GM21447 (cell line): ENCODE data around the gene MS4A8.
"Not testable (repeated sequence)": the region's sequence is repeated elsewhere in the genome, so short reads cannot be mapped to it uniquely, and the experiment has no call there.

ENCODE experiments used
- ATAC-seq: cut with Tn5 transposase; IDR thresholded peaks from one replicate; pipeline ENCODE4 v1.9.1; 2021; ENCODE audit not compliant: unreplicated experiment

MS4A8 gene, protein sequence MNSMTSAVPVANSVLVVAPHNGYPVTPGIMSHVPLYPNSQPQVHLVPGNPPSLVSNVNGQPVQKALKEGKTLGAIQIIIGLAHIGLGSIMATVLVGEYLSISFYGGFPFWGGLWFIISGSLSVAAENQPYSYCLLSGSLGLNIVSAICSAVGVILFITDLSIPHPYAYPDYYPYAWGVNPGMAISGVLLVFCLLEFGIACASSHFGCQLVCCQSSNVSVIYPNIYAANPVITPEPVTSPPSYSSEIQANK

DNA sequence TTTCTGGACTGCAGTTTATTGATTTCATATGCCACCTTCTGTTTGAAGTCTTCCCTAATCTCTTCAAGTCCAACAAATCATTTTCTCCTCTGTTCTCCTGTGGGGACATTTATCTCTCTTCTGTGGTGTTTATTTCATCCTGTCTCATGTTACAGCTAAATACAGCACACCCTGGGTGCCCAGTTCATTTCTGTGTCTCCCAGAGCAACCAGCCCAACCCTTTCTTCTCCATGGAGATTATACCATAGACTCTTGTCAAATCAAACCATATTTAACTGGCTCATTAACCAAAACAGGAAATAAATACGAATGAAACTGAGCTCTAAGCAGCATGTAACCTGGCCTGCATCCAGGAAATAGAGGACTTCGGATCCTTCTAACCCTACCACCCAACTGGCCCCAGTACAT, at the start of gene MS4A8:
Gene MS4A8 (plus strand): TSS at position 329 of the 408 bp plus-strand sequence. CDS start 1,249 bp downstream, outside the sequence.
- no peak for ATAC-seq

DNA sequence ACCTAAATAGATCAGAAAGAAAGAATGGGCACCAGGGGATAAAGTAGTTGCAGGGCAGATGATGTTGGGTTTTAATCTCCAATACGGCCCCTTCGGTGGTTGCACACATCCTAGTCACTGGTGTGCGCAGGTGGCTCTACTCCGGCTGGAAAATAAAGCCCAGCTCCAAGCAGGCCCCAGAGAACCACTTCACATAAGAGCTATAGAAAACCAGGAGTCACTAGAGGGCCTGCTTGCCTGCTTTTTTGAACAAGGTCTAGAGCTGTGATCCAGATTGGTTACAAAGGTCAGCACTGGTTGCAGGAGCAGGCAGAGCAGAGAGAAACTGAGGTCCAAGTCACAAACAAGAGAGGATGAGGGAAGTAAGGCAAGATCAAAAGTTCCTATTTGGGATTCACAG, 41.5 kb upstream of the MS4A8 start:
- ATAC-seq: no peak

DNA sequence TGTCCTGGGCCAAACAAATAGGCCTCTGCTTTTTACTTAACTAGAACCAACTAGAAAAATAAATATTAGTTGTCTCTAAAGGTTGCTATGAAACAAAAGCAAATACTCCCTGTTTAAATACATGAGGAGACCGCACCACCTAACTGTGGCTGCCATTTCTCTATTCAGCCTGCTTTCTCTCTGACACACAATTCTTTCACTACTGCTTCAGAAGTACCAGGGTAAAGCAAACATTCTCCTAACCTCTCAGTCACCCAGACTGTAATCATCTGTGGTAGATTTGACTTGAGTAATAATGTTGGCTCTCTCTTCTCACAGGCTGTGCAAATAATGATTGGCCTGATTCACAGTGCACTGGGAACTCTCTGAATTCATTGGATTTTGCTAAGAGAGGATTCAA, 41.0 kb upstream of the MS4A8 start:
- no peak for ATAC-seq

DNA sequence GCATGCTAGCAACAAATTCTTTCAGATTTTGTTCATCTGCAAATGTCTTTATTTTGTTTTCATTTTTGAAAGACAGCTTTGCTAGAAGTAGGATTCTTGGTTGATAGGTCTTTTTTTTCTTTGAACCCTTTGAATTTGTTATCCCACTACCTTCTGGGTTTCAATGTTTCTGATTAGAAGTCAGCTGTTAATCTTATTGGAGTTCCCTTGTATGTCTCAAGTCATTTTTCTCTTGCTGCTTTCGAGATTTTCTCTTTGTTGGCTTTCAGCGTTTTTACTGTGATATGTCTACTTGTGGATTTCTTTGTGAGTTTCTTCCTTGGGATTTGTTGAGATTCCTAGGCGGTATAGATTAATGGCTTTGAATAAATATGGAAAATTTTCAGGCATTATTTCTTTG, 27.2 kb upstream of the MS4A8 start:
- no peak for ATAC-seq

DNA sequence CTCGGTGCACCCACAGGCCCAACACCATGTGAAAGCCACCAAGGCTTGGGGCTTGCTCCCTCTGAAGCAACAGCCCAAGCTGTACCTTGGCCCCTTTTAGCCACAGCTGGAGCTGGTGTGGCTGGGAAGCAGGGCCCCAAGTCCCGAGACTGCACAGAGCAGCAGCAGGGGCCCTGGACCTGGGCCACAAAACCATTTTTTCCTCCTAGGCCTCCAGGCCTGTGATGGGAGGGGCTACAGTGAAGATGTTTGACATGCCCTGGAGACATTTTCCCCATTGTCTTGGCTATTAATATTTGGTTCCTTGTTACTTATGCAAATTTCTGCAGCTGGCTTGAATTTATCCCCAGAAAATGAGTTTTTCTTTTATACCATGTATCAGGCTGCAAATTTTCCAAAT, 21.2 kb upstream of the MS4A8 start:
- ATAC-seq: not testable (repeated sequence)

DNA sequence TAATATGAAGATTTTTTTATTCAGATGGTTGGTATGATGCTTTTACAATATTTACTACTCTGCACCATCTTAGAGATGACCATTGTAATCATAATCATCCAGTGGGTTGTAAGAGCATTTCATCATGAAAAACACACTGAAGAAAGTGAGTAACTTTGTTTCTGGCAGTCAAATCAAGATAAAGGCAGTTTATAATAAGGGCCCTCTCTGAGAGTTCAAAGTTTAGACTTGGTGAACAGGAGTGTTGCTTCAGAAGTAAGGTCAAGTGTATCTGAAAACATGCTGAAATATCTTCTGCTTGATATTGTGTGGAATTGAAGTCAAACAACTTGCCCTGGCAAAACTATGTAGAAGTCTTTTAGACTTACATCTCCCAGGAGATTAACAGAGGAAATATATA, 19.5 kb upstream of the MS4A8 start:
- ATAC-seq: no peak

DNA sequence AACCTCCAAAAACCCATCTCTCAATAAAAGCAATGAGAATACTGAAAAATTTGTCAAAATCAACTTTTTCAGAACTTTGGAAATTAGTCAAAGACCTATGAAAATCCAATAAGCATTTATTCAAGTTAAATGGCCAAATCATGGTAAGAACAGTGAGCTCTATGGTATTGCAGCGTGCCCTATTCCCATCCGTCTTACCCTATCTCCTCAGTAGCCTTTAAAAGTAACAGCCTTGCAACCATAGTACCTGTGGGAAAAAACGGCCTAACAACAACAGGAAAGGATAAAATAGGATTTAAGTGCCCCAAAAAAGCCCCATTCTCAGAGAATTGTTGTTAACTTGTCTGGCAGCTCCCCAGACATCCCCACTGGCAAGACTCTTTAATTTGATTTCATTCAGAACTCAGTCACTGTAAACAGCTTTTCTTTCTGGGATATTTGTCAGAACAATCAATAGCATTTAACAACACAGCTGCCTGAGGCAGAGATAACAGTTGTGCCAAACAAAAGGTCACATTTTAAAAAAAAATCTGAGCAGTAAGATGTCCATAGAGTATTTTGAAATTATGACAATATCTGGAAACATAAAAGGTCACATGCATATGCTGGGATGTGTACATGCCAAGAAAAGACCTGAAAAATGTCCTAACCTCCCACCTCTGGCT, 18.8 kb upstream of the MS4A8 start:
- ATAC-seq: no peak

DNA sequence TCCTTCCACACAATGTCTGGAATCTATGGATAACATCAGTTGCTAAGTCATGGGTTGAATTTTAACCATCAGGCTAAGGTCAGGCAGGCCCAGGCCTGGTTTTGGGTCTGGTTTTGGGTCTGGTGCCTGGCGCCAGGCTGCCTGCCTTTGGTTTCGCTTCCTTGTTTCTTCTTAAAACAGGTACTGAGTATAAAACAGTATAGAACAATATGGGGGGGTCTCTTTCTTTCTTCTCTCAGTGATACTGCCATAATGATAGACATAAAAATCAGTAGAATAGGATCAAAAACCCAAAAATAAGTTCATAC, 14.9 kb upstream of the MS4A8 start:
- peak; percentile 48 for ATAC-seq

DNA sequence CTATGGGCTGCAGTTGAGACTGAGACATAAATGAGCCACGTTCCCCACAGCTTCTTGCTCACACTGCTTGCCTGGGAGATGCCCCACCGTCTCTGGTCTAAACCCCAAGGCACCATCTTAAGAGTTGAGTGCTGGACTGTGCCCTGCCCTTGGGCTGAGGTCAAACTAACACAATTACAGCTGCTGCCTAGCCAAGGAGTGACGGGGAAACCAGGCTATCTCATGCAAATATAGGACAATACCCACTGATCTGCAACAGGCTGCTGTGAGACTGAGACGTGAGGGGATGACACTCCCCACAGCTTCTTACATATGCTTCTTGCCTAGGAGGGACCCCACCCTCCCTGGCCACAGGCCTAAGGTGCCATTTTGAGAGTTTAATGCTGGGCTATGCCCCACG, 7.8 kb upstream of the MS4A8 start:
- ATAC-seq: no peak

DNA sequence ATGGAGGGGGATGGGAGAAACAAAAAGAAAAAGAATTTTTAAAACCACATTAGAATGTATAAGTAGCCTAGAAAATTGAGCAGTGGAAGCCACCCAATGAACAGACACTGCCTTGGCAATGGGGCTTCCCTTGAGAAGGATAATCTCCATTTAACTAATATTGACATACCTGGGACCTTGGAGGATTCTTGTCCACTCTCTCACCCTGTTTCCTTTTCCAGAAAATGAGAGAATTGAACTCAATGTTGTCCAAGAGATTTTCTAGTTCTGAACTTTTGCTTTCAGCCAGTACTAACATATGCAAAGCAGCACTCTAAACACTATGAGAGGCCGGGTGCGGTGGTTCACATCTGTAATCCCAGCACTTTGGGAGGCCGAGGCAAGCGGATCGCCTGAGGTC, 524 bp downstream of the MS4A8 start:
- ATAC-seq: no peak

DNA sequence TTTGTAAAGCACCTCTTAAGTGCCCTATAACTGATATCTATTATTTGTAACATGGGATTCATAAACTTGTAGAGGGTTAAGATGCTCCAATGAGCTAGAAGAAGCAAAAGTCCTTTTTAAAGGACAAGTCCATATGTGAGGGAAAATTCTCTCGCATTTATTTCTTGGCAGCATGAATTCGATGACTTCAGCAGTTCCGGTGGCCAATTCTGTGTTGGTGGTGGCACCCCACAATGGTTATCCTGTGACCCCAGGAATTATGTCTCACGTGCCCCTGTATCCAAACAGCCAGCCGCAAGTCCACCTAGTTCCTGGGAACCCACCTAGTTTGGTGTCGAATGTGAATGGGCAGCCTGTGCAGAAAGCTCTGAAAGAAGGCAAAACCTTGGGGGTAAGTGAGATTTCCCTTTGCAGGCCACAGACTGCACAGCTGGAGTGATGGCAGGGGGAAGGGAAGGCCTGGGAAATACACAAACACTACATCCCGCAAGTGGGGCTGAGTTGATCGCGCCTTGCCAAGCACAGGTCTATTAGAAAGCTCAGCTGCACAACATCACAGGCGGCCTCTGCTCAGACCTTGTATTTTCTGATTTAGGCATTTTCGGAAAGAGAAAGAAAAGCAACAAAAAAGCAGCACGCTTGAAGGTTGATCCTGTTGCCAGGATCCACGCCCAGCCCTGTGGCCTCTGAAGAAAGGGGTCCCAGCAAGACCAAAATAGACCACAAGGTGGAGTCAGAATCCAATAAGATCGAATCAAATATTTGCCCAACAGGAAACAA, 1.5 kb downstream of the MS4A8 start:
- ATAC-seq: no peak

DNA sequence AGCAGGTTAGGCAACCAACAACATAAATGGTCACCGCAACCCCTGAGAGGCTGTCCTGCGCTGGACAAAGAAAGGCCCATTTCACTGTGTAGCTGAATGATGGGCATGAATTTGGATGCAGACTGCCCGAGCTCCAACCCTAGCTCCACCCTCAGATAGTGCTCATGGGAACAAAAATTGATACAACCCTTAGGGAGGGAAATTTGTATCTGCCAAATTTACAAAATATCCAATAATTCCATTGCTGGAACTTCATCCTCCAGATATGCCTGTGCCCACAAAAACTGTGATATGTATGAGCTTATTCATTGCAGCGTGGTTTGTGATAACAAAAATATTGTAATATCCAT, 2.0 kb downstream of the MS4A8 start:
- ATAC-seq: no peak

DNA sequence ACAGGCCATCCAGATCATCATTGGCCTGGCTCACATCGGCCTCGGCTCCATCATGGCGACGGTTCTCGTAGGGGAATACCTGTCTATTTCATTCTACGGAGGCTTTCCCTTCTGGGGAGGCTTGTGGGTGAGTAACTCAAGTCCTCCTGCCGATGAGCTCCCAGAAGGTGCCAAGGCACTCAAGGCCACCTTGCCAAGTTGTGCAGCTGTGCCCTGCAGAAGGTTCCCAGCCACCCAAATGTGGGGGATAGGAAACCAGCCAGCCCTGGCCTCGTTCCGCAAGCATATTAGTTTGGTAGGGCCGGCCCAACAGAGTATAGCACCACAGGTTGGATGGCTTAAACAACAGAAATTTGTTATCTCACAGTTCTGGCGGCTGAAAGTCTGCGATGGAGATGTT, 4.0 kb downstream of the MS4A8 start:
- no peak for ATAC-seq

DNA sequence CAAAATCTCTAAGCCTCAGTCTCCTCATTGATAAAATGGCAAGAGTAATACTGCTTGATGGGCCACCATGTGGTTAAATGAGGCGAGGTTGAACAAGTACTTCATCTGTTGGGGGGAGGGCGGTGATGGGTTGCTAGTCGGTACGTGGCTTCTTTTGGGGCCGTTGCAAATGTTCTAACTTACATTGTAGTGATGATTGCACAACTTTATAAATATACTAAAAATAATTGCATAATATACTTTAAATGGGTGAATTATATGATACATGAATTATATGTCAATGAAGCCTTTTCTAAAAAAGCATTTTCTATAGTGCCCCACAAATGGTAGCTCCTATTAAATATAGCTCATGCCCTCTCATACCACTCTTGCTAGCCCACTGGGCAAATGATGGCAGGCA, 6.5 kb downstream of the MS4A8 start:
- no peak for ATAC-seq

DNA sequence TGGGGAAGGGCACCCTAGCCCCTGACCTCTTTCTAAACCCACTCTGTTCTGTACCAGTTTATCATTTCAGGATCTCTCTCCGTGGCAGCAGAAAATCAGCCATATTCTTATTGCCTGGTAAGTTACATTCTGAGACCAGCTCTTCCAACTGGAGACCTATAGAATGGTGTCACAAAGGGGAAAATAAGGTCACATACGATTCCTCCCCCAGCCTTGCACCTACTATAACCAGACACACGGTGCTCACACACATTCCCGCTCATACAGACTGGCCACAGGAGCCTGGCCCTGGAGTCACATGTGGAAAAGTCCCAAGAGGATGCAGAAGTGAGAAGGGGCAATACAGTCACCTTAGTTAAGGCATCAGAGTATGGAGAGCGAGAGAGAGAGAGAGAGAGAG, 7.5 kb downstream of the MS4A8 start:
- ATAC-seq: no peak

DNA sequence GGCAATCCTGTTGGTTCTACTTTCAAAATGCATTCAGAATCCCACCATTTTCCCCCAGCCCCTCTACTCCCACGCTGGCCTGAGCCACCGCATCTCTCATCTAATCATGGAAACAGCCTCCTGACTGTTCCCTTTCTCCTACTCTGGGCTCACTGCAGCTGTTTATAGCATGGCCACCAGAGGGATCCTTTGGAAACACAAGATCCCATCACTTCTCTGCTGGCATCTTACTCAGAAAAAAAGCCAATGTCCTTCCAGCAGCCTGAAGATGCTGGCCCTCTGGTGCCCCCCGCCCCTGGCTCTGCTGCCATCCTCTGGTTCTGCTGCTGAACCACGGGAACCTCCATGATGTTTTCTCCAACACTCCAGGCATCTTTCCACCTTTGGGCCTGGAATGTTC, 11.1 kb downstream of the MS4A8 start:
- no peak for ATAC-seq

DNA sequence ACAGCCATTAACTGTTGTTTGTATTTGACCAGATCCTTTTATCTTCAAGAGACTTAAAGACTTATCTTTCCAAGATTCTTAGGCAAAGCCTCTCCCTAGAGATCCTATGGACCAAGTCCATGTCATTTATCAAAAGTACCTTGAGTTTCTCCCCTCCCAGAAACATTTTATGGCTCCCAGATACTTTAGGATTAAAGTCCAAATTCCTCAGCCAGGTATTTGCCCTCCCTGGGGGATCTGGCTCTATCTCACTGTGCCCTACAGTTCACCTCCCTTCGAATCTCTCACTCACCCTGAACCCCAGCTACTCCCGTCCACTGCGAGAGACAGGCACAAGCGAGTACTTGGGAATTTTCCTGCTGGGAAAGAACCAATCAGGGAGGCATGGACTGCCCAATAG, 11.9 kb downstream of the MS4A8 start:
- ATAC-seq: no peak

DNA sequence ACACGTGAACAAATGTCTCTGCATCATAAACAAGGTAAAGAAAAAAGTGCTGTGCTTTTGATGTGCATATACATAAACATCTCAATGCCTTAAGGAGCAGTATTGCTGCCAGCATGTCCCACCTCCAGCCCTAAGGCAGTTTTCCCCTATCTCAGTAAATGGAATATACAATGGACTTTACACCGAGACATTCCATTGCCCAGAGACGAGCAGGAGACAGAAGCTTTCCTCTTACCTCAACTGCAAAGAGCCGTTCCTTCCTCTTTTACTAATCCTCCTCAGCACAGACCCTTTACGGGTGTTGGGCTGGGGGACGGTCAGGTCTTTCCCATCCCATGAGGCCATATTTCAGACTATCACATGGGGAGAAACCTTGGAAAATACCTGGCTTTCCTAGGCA, 14.0 kb downstream of the MS4A8 start:
- ATAC-seq: not testable (repeated sequence)

DNA sequence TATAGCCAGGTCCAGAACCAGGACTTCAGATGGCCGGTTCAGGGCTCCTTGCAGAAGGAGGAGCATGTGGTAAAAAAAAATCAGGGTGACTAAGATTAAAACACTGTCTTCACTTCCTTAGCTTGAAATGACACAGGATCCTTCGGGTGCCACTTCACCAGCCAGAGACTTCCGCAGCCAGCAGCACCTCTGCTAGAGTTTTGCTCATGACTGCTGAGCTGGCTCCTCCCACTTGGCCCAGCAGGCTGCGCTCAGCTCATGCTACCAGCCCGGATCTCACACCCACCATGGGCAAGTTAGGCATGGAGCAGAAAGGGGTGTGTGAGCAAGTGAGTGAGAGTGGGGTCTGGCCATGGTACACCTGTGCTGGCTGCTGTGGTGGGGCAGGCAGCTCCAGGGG, 18.5 kb downstream of the MS4A8 start:
- no peak for ATAC-seq

DNA sequence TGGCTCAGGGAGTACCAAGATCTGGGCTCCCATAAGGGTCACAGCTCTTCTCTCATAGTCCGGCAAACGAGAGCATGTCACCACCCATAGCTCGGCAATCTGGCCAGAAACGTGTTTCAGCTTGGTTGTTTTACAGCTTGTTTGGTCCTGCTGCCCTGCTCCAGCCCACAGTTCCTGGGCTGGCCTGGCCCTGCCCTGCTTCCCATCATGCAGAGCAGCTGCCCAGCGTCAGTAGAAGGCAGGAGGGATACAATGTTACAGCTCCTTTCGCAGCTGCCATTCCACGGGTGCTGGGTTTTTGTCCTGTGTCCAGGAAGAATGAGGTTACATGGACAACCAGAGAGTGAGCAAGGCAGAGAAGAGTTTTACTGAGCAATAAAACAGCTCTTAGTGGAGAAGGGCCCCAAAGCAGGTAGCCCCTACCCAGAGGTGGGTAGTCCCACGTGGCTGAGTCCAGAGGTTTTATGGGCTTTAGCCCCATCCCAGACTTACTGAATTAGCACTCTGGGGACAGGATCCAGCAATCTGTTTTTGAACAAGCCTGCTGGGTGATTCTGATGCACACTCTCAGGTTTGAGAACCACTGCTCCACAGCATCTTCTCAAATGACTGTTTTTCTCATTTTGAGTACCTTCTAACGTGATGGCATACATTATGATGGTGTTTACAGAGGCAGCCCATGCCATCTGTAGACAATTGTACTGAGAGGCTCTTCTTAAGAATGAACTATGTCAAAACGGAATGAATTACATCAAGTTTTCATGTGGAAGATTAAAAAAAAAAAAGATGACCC, 19.3 kb downstream of the MS4A8 start:
- ATAC-seq: no peak

DNA sequence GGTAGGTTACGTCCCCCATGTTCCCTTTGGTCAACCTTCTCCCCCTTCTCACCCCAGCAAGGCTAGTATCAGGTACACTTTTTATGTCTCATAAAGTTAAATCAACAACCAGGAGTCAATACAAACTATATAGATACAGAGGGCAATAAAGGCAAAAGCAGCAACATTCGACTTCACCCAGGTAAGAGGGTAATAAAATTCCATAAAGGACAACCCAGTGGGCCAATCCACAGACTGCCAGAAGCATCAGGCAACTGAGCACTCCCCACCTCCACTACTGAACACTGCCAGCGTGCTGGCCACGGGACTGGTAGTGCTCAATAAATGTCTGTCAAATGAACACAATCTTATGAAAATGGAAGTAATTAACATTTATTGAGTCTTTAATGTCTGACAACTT, 20.0 kb downstream of the MS4A8 start:
- no peak for ATAC-seq

DNA sequence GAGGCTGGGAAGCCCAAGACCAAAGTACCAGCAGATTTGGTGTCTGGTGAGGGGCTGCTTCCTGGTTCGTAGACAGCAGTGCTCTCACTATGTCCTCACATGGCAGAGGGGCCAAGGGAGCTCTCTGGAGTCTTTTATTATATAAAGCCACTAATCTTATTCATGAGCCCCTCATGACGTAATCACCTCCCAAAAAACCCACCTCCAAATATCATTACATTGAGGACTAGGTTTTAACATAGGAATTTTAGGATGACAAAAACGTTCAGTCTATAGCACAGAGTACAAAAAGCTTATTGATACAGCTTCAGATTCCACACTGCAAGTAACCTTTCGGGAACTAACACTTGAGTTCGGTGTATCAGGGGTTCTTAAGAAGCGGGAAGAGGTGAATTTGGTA, 21.0 kb downstream of the MS4A8 start:
- ATAC-seq: no peak
